Esophagus muscularis mucosa (tissue), 4 donors: ENCODE data around the gene SARNP. TPM values are rescaled to one million over a fixed set of nuclear protein-coding genes. Genes with fewer than 3 reads are reported as not detected.
"Not testable (repeated sequence)": the region's sequence is repeated elsewhere in the genome, so short reads cannot be mapped to it uniquely, and the experiment has no call there.

Source experiments
- DNase-seq: peaks from one replicate; pipeline ENCODE4 v3.0.0-alpha.2; 2017; ENCODE audit errors: extremely low spot score
- H3K27ac ChIP-seq, 4 donors: fragments of 200-600 bp; sonication (generic); replicated peaks in 1 of 4; 1 replicate in 3 of 4; 2 replicates in 1 of 4; pipeline ENCODE4 v1.5.1; 2016 to 2019; ENCODE audit warnings: mild to moderate bottlenecking in 1 of 4
- H3K27me3 ChIP-seq, 4 donors: fragments of 200-600 bp; sonication (generic); one replicate each; pipeline versions ENCODE4 v1.5.1 to v1.6.0; 2016 to 2019
- H3K36me3 ChIP-seq, 4 donors: fragments of 200-600 bp; sonication (generic); one replicate each; pipeline ENCODE4 v1.5.1; 2016 to 2019
- H3K4me1 ChIP-seq, 4 donors: fragments of 200-600 bp; sonication (generic); one replicate each; pipeline ENCODE4 v1.5.1; 2016 to 2019
- H3K4me3 ChIP-seq, 4 donors: fragments of 200-600 bp; sonication (generic); 1 replicate in 2 of 4; 2 replicates in 2 of 4; pipeline ENCODE4 v1.5.1; 2016 to 2019; ENCODE audit warnings: mild to moderate bottlenecking in 4 of 4, moderate library complexity in 1 of 4
- H3K9me3 ChIP-seq, 4 donors: fragments of 200-600 bp; sonication (generic); 1 replicate in 3 of 4; 2 replicates in 1 of 4; pipeline ENCODE4 v1.5.1; 2016 to 2019
- CTCF ChIP-seq, 3 experiments: fragments of 200-600 bp in 2 of 3; fragments of 450-650 bp in 1 of 3; sonication (generic) in 2 of 3; IDR thresholded peaks; one replicate each; pipeline ENCODE4 v1.5.1; 2017 to 2019; ENCODE audit warnings: antibody characterized with exemption in 3 of 3, mild to moderate bottlenecking in 2 of 3, moderate library complexity in 1 of 3
- EP300 ChIP-seq: sonication (generic); formaldehyde crosslinking; IDR thresholded peaks from one replicate; pipeline ENCODE4 v1.6.1; 2017; ENCODE audit warnings: antibody characterized with exemption
- POLR2A ChIP-seq: fragments of 450-650 bp; IDR thresholded peaks from one replicate; pipeline ENCODE4 v1.6.1; 2017; ENCODE audit warnings: antibody characterized with exemption, moderate library complexity, mild to moderate bottlenecking, low read depth
- POLR2AphosphoS5 ChIP-seq, 2 donors: sonication (generic); formaldehyde crosslinking; IDR thresholded peaks; one replicate each; pipeline ENCODE4 v1.6.1; 2017; ENCODE audit warnings: antibody characterized with exemption in 2 of 2
- WGBS: methylation state at CpG from one replicate; pipeline ENCODE4 v1.1.5; 2018; 5-methylcytosine and 5-hydroxymethylcytosine counted together
- intact Hi-C: fragments of 100-400 bp; cut with DNase I; formaldehyde crosslinking; loops from one replicate; pipeline ENCODE4 v1.15.1; 2023
- total RNA-seq, 4 donors: library from RNA; depleted of rRNA; stranded (reverse); fragments of >200 nt; gene quantifications; one replicate each; pipeline versions ENCODE4 v1.1.0 to v1.2.1, GENCODE V29; 2016

SARNP gene
- total RNA-seq, 4 donors from 2014 or later, result 57.7 to 78.0 (median 70.1) TPM

GRCh38 chr12:55771736-55772135 lies 45.8 kb downstream of the SARNP start:
- no peak overlapping the region for H3K27ac ChIP-seq
- H3K4me3 ChIP-seq, result no peak overlapping the region
- TF ChIP-seq POLR2A, result no peak
- TF ChIP-seq CTCF (IDR thresholded peaks at IDR 0.05), result no peak
- TF ChIP-seq POLR2AphosphoS5 (IDR thresholded peaks at IDR 0.05), result no peak
- TF ChIP-seq EP300, result no peak
- H3K36me3 ChIP-seq, result peaks cover 0 to 59% (median 37%) of the 10 kb centered on the region in 4 donors
- H3K4me1 ChIP-seq, result peaks cover 0 to 6% (median 0%) of the 10 kb centered on the region in 4 donors
- no peaks in the 10 kb centered on the region for H3K27me3 ChIP-seq
- WGBS, result 69% methylated on average over 6 of the region's 6 CpGs
- H3K9me3 ChIP-seq, result no peaks in the 10 kb centered on the region
- intact Hi-C loops, result no loop called here
- no peak for DNase-seq

GRCh38 chr12:55767156-55767555 lies 50.4 kb downstream of the SARNP start:
- intact Hi-C loops, result no loop called here
- Histone ChIP-seq H3K27me3 (no peaks in the 10 kb centered on the region), H3K27ac (no peak overlapping the region), H3K4me1 (peaks cover 0 to 4% (median 0%) of the 10 kb centered on the region in 4 donors), H3K4me3 (no peak overlapping the region), H3K9me3 (no peaks in the 10 kb centered on the region), H3K36me3 (peaks cover 5 to 66% (median 37%) of the 10 kb centered on the region in 4 donors)
- TF ChIP-seq CTCF (IDR thresholded peaks at IDR 0.05) (no peak), EP300 (no peak), POLR2A (no peak), POLR2AphosphoS5 (IDR thresholded peaks at IDR 0.05) (no peak)
- no peak for DNase-seq
- 100% methylated on average over 4 of the region's 4 CpGs for WGBS

GRCh38 chr12:55765736-55766290 lies 51.7 kb downstream of the SARNP start:
- WGBS, result 80% methylated on average over 5 of the region's 5 CpGs
- intact Hi-C loops, result no loop called here
- no peak overlapping the region for H3K4me3 ChIP-seq

GRCh38 chr12:55762646-55763045 lies 54.9 kb downstream of the SARNP start:
- DNase-seq, result no peak
- peaks cover 26 to 77% (median 50%) of the 10 kb centered on the region in 4 donors for H3K36me3 ChIP-seq
- H3K4me1 ChIP-seq, result no peaks in the 10 kb centered on the region
- intact Hi-C loops, result no loop called here
- no peak overlapping the region for H3K4me3 ChIP-seq
- H3K27ac ChIP-seq, result no peak overlapping the region
- no peaks in the 10 kb centered on the region for H3K9me3 ChIP-seq
- H3K27me3 ChIP-seq, result no peaks in the 10 kb centered on the region
- no peak for TF ChIP-seq POLR2A
- no peak for TF ChIP-seq POLR2AphosphoS5 (IDR thresholded peaks at IDR 0.05)
- TF ChIP-seq EP300, result no peak
- TF ChIP-seq CTCF (IDR thresholded peaks at IDR 0.05), result no peak

More at GRCh38 chr12:55765736-55766290, 51.7 kb downstream of the SARNP start:
- Histone ChIP-seq H3K9me3 (no peaks in the 10 kb centered on the region), H3K27me3 (no peaks in the 10 kb centered on the region), H3K27ac (no peak overlapping the region), H3K4me1 (no peaks in the 10 kb centered on the region), H3K36me3 (peaks cover 5 to 64% (median 29%) of the 10 kb centered on the region in 4 donors)
- DNase-seq, result no peak
- no peak for TF ChIP-seq POLR2AphosphoS5 (IDR thresholded peaks at IDR 0.05)

- 90% methylated on average over 6 of the region's 6 CpGs for WGBS
- Histone ChIP-seq H3K4me3 (no peak overlapping the region), H3K9me3 (no peaks in the 10 kb centered on the region), H3K36me3 (peaks cover 40 to 90% (median 66%) of the 10 kb centered on the region in 4 donors), H3K27ac (no peak overlapping the region), H3K27me3 (no peaks in the 10 kb centered on the region), H3K4me1 (no peaks in the 10 kb centered on the region)
- DNase-seq, result no peak
- no peak for TF ChIP-seq POLR2AphosphoS5 (IDR thresholded peaks at IDR 0.05)
- no peak for TF ChIP-seq EP300
- intact Hi-C loops, result no loop called here
Observed at GRCh38 chr12:55760663-55761062, 56.9 kb downstream of the SARNP start.

GRCh38 chr12:55758575-55758974 lies 58.9 kb downstream of the SARNP start:
- intact Hi-C loops, H3K4me1 ChIP-seq, H3K4me3 ChIP-seq, H3K9me3 ChIP-seq, DNase-seq, H3K27me3 ChIP-seq: not testable (repeated sequence)
- Histone ChIP-seq H3K27ac (peak overlapping the region in 1 of 4 donors; percentile 16), H3K36me3 (peaks cover 40 to 98% (median 83%) of the 10 kb centered on the region in 4 donors)
- 98% methylated on average over 4 of the region's 4 CpGs for WGBS
